Heart left ventricle (tissue), 16 donors: ENCODE results near the gene GPR173. TPM values are rescaled to one million over a fixed set of nuclear protein-coding genes. Genes with fewer than 3 reads are reported as not detected.

Experiments used
- ATAC-seq, 4 donors: fragments of 200-7000 bp; cut with Tn5 transposase; one replicate each; pipeline ENCODE4 v1.9.1; 2020 to 2022; ENCODE audit warnings: moderate library complexity in 4 of 4, mild to moderate bottlenecking in 3 of 4, moderate number of reproducible peaks in 1 of 4
- DNase-seq, 5 donors: peaks; one replicate each; pipeline ENCODE4 v3.0.0-alpha.2; 2020
- H3K27ac ChIP-seq, 12 donors: fragments of 200-600 bp; sonication (generic) in 4 of 12; one replicate each; pipeline versions ENCODE4 v1.5.0 to v1.8.0; 2016 to 2022; ENCODE audit warnings: mild to moderate bottlenecking in 2 of 12
- H3K27me3 ChIP-seq, 9 donors: fragments of 200-600 bp; sonication (generic) in 2 of 9; one replicate each; pipeline versions ENCODE4 v1.5.1 to v1.8.0; 2016 to 2022; ENCODE audit warnings: mild to moderate bottlenecking in 3 of 9
- H3K36me3 ChIP-seq, 9 donors: fragments of 200-600 bp; sonication (generic) in 2 of 9; one replicate each; pipeline versions ENCODE4 v1.5.0 to v1.8.0; 2018 to 2022; ENCODE audit warnings: mild to moderate bottlenecking in 2 of 9
- H3K4me1 ChIP-seq, 12 donors: fragments of 200-600 bp; sonication (generic) in 4 of 12; one replicate each; pipeline versions ENCODE4 v1.5.0 to v1.8.0; 2016 to 2022; ENCODE audit warnings: mild to moderate bottlenecking in 3 of 12
- H3K4me3 ChIP-seq, 12 donors: fragments of 200-600 bp; sonication (generic) in 4 of 12; one replicate each; pipeline versions ENCODE4 v1.5.0 to v1.8.0; 2017 to 2022; ENCODE audit warnings: mild to moderate bottlenecking in 9 of 12, moderate library complexity in 4 of 12
- H3K9me3 ChIP-seq, 12 donors: fragments of 200-600 bp; sonication (generic) in 4 of 12; one replicate each; pipeline versions ENCODE4 v1.5.0 to v1.8.0; 2016 to 2022; ENCODE audit warnings: mild to moderate bottlenecking in 1 of 12
- CTCF ChIP-seq, 12 donors: fragments of 200-600 bp; sonication (generic) in 4 of 12; IDR thresholded peaks; one replicate each; pipeline versions ENCODE4 v1.5.0 to v1.8.0; 2018 to 2022; ENCODE audit warnings: antibody characterized with exemption in 12 of 12, mild to moderate bottlenecking in 5 of 12
- POLR2A ChIP-seq, 2 donors: fragments of 450-650 bp; IDR thresholded peaks; one replicate each; pipeline ENCODE4 v1.6.1; 2017; ENCODE audit warnings: antibody characterized with exemption in 2 of 2, mild to moderate bottlenecking in 2 of 2, moderate library complexity in 2 of 2
- WGBS, 4 donors: extraction: QIAGEN DNeasy Blood & Tissue Kit in 2 of 4; methylation state at CpG; one replicate each; pipeline versions ENCODE4 v1.1.5 to v1.1.7; 2013 to 2018; 5-methylcytosine and 5-hydroxymethylcytosine counted together
- intact Hi-C, 10 donors: fragments of 100-400 bp; cut with DNase I; formaldehyde crosslinking; loops; one replicate each; pipeline versions ENCODE4 v1.11.1 to v1.14.2; 2022
- polyA plus RNA-seq, 2 donors: library from polyadenylated mRNA; stranded (reverse); fragments of 200-250 nt; gene quantifications; one replicate each; pipeline ENCODE4 v1.2.3, GENCODE V29; 2013
- total RNA-seq, 9 donors: library from RNA; depleted of rRNA in 2 of 9; stranded (reverse); fragments of >200 nt in 2 of 9; fragmentation: NEBNext Ultra II Directional in 3 of 9; extraction: Animal tissue kit (Norgen Biotek cat#: 25700) in 3 of 9; gene quantifications; one replicate each; pipeline versions ENCODE4 v1.1.0 to v1.2.4, GENCODE V29; 2016 to 2023
- donor health status: ischemic (EF 13 %, LVEDD 7.1; RV severe dilation, severe dysfunction).
- donor health status: healthy with polysubstance abuse.
- donor health status: DM: no; HTN: yes; CAD: no.
- donor health status: DM: no; HTN: no; CAD: no.
- donor health status: ischemic (EF 25% LVEDD 6.9; RV normal size, moderate dysfunction).
- donor health status: ischemic (EF 25% LVEDD 5.7; RV mildly dilated, moderate dysfunction).
- donor health status: healthy.
- donor health status: DM: yes; HTN: yes; CAD: no.
- donor health status: ischemic (EF 35%, LVEDD 5.7; RV mildly dilated, moderate dysfunction).
- donor health status: nonischemic (EF 11% LVEDD 7.7; RV severe dilation, severe dysfunction).
- donor health status: DM: yes; HTN: yes; CAD: no.
- donor health status: PGD.
- donor health status: ischemic (EF 29% LVEDD 5.4; RV normal size, mild dysfunction).
- donor health status: nonischemic (EF 23%, LVEDD 6.1; RV moderate dilation, normal function).

GPR173 gene
- total and polyA plus RNA-seq, 11 donors = 0.32 to 2.6 (median 0.75) TPM

GRCh38 chrX:53084043-53084570 is 35.5 kb downstream of the GPR173 start:
- H3K36me3 ChIP-seq = peaks cover 0 to 28% (median 7%) of the 10 kb centered on the region in 9 donors
- ATAC-seq = no peak
- H3K4me3 ChIP-seq = peak overlapping the region in 7 of 12 donors; percentile 72 to 98 (median 89)
- H3K27ac ChIP-seq = peak overlapping the region in 2 of 12 donors; percentile 93 to 94
- H3K4me1 ChIP-seq = peaks cover 0 to 31% (median 7%) of the 10 kb centered on the region in 12 donors
- no peaks in the 10 kb centered on the region for H3K9me3 ChIP-seq
- peaks cover 0 to 5% (median 0%) of the 10 kb centered on the region in 9 donors for H3K27me3 ChIP-seq
- DNase-seq = no peak
- 49 to 61% (median 55%) methylated on average over 4 of the region's 4 CpGs for WGBS, 4 donors
- intact Hi-C loops = loop anchor here in 1 of 10 donors (10.0 kb wide), 1 partner anchor 141 kb away; the partner anchor contains the start of gene KDM5C
- no peak for TF ChIP-seq CTCF (IDR thresholded peaks at IDR 0.05)
- no peak for TF ChIP-seq POLR2A (IDR thresholded peaks at IDR 0.05)

- no peaks in the 10 kb centered on the region for H3K9me3 ChIP-seq
- WGBS, 4 donors = 85 to 90% (median 89%) methylated on average over 9 of the region's 9 CpGs
- no peak for ATAC-seq
- peaks cover 0 to 28% (median 7%) of the 10 kb centered on the region in 9 donors for H3K36me3 ChIP-seq
- peak overlapping the region in 2 of 12 donors; percentile 93 to 94 for H3K27ac ChIP-seq
- intact Hi-C loops = loop anchor here in 1 of 10 donors (10.0 kb wide), 1 partner anchor 140 kb away; the partner anchor contains the start of gene KDM5C
- peaks cover 0 to 9% (median 0%) of the 10 kb centered on the region in 9 donors for H3K27me3 ChIP-seq
- TF ChIP-seq CTCF (IDR thresholded peaks at IDR 0.05) (no peak), POLR2A (IDR thresholded peaks at IDR 0.05) (no peak)
- no peak for DNase-seq
- H3K4me3 ChIP-seq = no peak overlapping the region
- H3K4me1 ChIP-seq = peaks cover 0 to 31% (median 8%) of the 10 kb centered on the region in 12 donors
These were observed 36.3 kb downstream of the GPR173 start for GRCh38 chrX:53084863-53085262.

- intact Hi-C loops = loop anchor here in 1 of 10 donors (10.0 kb wide), 1 partner anchor 139 kb away; the partner anchor contains the start of gene KDM5C
- ATAC-seq (no peak), DNase-seq (no peak)
- Histone ChIP-seq H3K27ac (peak overlapping the region in 3 of 12 donors; percentile 33 to 94 (median 93)), H3K4me1 (peaks cover 0 to 31% (median 8%) of the 10 kb centered on the region in 12 donors), H3K4me3 (no peak overlapping the region), H3K36me3 (peaks cover 0 to 28% (median 7%) of the 10 kb centered on the region in 9 donors), H3K9me3 (no peaks in the 10 kb centered on the region), H3K27me3 (peaks cover 0 to 5% (median 0%) of the 10 kb centered on the region in 9 donors)
- TF ChIP-seq CTCF (IDR thresholded peaks at IDR 0.05) (no peak), POLR2A (IDR thresholded peaks at IDR 0.05) (no peak)
- WGBS, 4 donors = 81 to 88% (median 84%) methylated on average over 17 of the region's 17 CpGs
These were observed 37.2 kb downstream of the GPR173 start for GRCh38 chrX:53085661-53086229.

GRCh38 chrX:53086464-53086863 is 37.9 kb downstream of the GPR173 start:
- DNase-seq = peak; percentile 16 to 74 (median 63)
- Histone ChIP-seq H3K9me3 (no peaks in the 10 kb centered on the region), H3K4me1 (peaks cover 0 to 31% (median 8%) of the 10 kb centered on the region in 12 donors), H3K4me3 (no peak overlapping the region), H3K27ac (peak overlapping the region in 7 of 12 donors; percentile 43 to 94 (median 85)), H3K36me3 (peaks cover 0 to 28% (median 7%) of the 10 kb centered on the region in 9 donors), H3K27me3 (peaks cover 0 to 3% (median 0%) of the 10 kb centered on the region in 9 donors)
- intact Hi-C loops = loop anchor here in 1 of 10 donors (10.0 kb wide), 1 partner anchor 138 kb away; the partner anchor contains the start of gene KDM5C
- TF ChIP-seq POLR2A (IDR thresholded peaks at IDR 0.05) = no peak
- TF ChIP-seq CTCF (IDR thresholded peaks at IDR 0.05) = no peak
- ATAC-seq = peak in 2 of 4 donors; percentile 12 to 30
- 37 to 49% (median 45%) methylated on average over 6 of the region's 6 CpGs for WGBS, 4 donors
